Keratinocyte (primary cell): Measurements from ENCODE around the gene EXD3. TPM values are rescaled to one million over a fixed set of nuclear protein-coding genes. Genes with fewer than 3 reads are reported as not detected.

Experiments used
- DNase-seq: peaks from one replicate; pipeline ENCODE4 v3.0.0-alpha.2; 2011; ENCODE audit warnings: low read depth, missing footprints, low spot score
- FAIRE-seq: peaks from 2 replicates; lab custom pipeline; 2011; peaks lifted over from hg19 to GRCh38; lab: Jason Lieb, UNC
- H2AFZ ChIP-seq: 2 replicates; pipeline ENCODE4 v1.6.0; 2012; ENCODE audit warnings: low read length, control low read depth, inconsistent platforms; ENCODE audit not compliant: control insufficient read depth
- H3K27ac ChIP-seq: 2 replicates; pipeline ENCODE4 v1.5.1; 2011; ENCODE audit warnings: low read length; ENCODE audit not compliant: control insufficient read depth, insufficient read depth
- H3K27me3 ChIP-seq: 3 replicates; pipeline ENCODE4 v1.6.0; 2011; ENCODE audit warnings: low read length; ENCODE audit not compliant: control insufficient read depth, insufficient read depth; ENCODE audit errors: extremely low read depth
- H3K36me3 ChIP-seq, 2 experiments: 2 replicates in 1 of 2; 3 replicates in 1 of 2; pipeline ENCODE4 v1.5.1; 2011; ENCODE audit warnings: low read length in 2 of 2, mild to moderate bottlenecking in 1 of 2; ENCODE audit not compliant: control insufficient read depth in 2 of 2, insufficient read depth in 2 of 2; ENCODE audit errors: extremely low read depth in 1 of 2
- H3K4me1 ChIP-seq: 3 replicates; pipeline ENCODE4 v1.5.1; 2011; ENCODE audit warnings: low read length; ENCODE audit not compliant: control insufficient read depth, insufficient read depth; ENCODE audit errors: extremely low read depth
- H3K4me2 ChIP-seq: 3 replicates; pipeline ENCODE4 v1.6.0; 2011; ENCODE audit warnings: low read depth, low read length; ENCODE audit not compliant: control insufficient read depth, insufficient read depth; ENCODE audit errors: extremely low read depth
- H3K4me3 ChIP-seq, 3 experiments: fragments of 200-600 bp in 1 of 3; sonication (generic) in 1 of 3; 2 replicates in 2 of 3; 3 replicates in 1 of 3; pipeline ENCODE4 v1.5.1; 2011 to 2016; ENCODE audit warnings: low read length in 3 of 3, mild to moderate bottlenecking in 3 of 3, control low read depth in 2 of 3, inconsistent platforms in 1 of 3, low read depth in 1 of 3, mixed read lengths in 1 of 3, mixed run types in 1 of 3, moderate library complexity in 1 of 3; ENCODE audit not compliant: control insufficient read depth in 2 of 3, insufficient read depth in 2 of 3; ENCODE audit errors: extremely low read depth in 1 of 3
- H3K79me2 ChIP-seq: 2 replicates; pipeline ENCODE4 v1.6.0; 2012; ENCODE audit warnings: low read length; ENCODE audit not compliant: control insufficient read depth, insufficient read depth
- H3K9ac ChIP-seq: 3 replicates; pipeline ENCODE4 v1.6.0; 2011; ENCODE audit warnings: low read length; ENCODE audit not compliant: control insufficient read depth, insufficient read depth; ENCODE audit errors: extremely low read depth
- H3K9me1 ChIP-seq: 3 replicates; pipeline ENCODE4 v1.6.0; 2011; ENCODE audit warnings: low read length; ENCODE audit not compliant: control insufficient read depth, insufficient read depth; ENCODE audit errors: extremely low read depth
- H3K9me3 ChIP-seq: 2 replicates; pipeline ENCODE4 v1.5.1; 2012; ENCODE audit warnings: low read depth, low read length; ENCODE audit not compliant: control insufficient read depth
- H4K20me1 ChIP-seq: 3 replicates; pipeline ENCODE4 v1.6.0; 2011; ENCODE audit warnings: low read length; ENCODE audit not compliant: control insufficient read depth, insufficient read depth; ENCODE audit errors: extremely low read depth
- CTCF ChIP-seq, 3 experiments: IDR thresholded peaks in 1 of 3; conservative IDR thresholded peaks in 1 of 3; optimal IDR thresholded peaks in 1 of 3; 2 replicates in 2 of 3; 3 replicates in 1 of 3; pipeline versions ENCODE3 to v1.5.1; 2011; ENCODE audit warnings: low read length in 3 of 3, mild to moderate bottlenecking in 3 of 3, moderate library complexity in 2 of 3, control low read depth in 1 of 3, inconsistent platforms in 1 of 3; ENCODE audit not compliant: insufficient read depth in 2 of 3; ENCODE audit errors: extremely low read depth in 1 of 3
- EZH2 ChIP-seq: IDR thresholded peaks from one replicate; pipeline ENCODE4 v1.6.1; 2012; ENCODE audit warnings: inconsistent platforms, mild to moderate bottlenecking, low read length, moderate library complexity
- dilution Hi-C: fragments of 300-500 bp; cut with MboI; formaldehyde crosslinking; loops from one replicate; pipeline ENCODE4 v1.7.0; 2020; ENCODE audit warnings: low sequenced_read_pairs; ENCODE audit not compliant: extremely low pct_ligation_motif_present
- polyA plus RNA-seq, 5 experiments: library from polyadenylated mRNA; depleted of rRNA in 3 of 5; stranded (reverse) in 3 of 5; stranded (forward) in 1 of 5; unstranded in 1 of 5; fragments of >200 nt; gene quantifications; 1 replicate in 1 of 5; 2 replicates in 3 of 5; 3 replicates in 1 of 5; pipeline versions ENCODE4 v1.2.1 to v1.2.3, GENCODE V29; 2011 to 2012; ENCODE audit warnings: missing spikeins in 2 of 5, low read depth in 1 of 5, low replicate concordance in 1 of 5

Gene EXD3
- polyA plus RNA-seq, 1 donor (not counting 4 experiments of a cell fraction or from before 2014, with no cell fraction given): 1.5 TPM

GRCh38 chr9:137431416-137431931 lies 8.5 kb upstream of the EXD3 start:
- H3K36me3 ChIP-seq: no peaks in the 10 kb centered on the region
- peaks cover 9% of the 10 kb centered on the region for H3K27me3 ChIP-seq
- H3K27ac ChIP-seq: no peak overlapping the region
- H3K9me3 ChIP-seq: no peaks in the 10 kb centered on the region
- H2AFZ ChIP-seq: no peak overlapping the region
- no peaks in the 10 kb centered on the region for H3K79me2 ChIP-seq
- DNase-seq: no peak
- dilution Hi-C loops: no loop called here
- TF ChIP-seq EZH2: no peak
- TF ChIP-seq CTCF (optimal IDR thresholded peaks at IDR 0.05 in 1 of 3, IDR thresholded peaks at IDR 0.05 in 1 of 3, conservative IDR thresholded peaks at IDR 0.05 in 1 of 3; ENCODE audit: extremely low read depth in 1 of 3, insufficient read depth in 2 of 3, low read length in 3 of 3): no peak
- no peaks in the 10 kb centered on the region for H3K9me1 ChIP-seq
- H4K20me1 ChIP-seq: no peaks in the 10 kb centered on the region
- no peak for FAIRE-seq
- no peak overlapping the region for H3K4me3 ChIP-seq
- H3K4me2 ChIP-seq: no peak overlapping the region
- H3K4me1 ChIP-seq: no peaks in the 10 kb centered on the region
- H3K9ac ChIP-seq: no peak overlapping the region

GRCh38 chr9:137430723-137431415 lies 7.9 kb upstream of the EXD3 start:
- Histone ChIP-seq H3K9ac (no peak overlapping the region), H3K9me1 (no peaks in the 10 kb centered on the region), H3K36me3 (no peaks in the 10 kb centered on the region), H3K4me3 (no peak overlapping the region), H3K9me3 (no peaks in the 10 kb centered on the region), H3K79me2 (no peaks in the 10 kb centered on the region), H2AFZ (no peak overlapping the region), H3K27ac (no peak overlapping the region), H3K4me2 (no peak overlapping the region), H3K4me1 (no peaks in the 10 kb centered on the region), H4K20me1 (no peaks in the 10 kb centered on the region), H3K27me3 (peaks cover 9% of the 10 kb centered on the region)
- TF ChIP-seq CTCF (optimal IDR thresholded peaks at IDR 0.05 in 1 of 3, IDR thresholded peaks at IDR 0.05 in 1 of 3, conservative IDR thresholded peaks at IDR 0.05 in 1 of 3; ENCODE audit: extremely low read depth in 1 of 3, insufficient read depth in 2 of 3, low read length in 3 of 3): no peak
- no peak for TF ChIP-seq EZH2
- DNase-seq: no peak
- dilution Hi-C loops: no loop called here
- no peak for FAIRE-seq
